H1 (cell line): Measurements from ENCODE around the gene LCN15. TPM values are rescaled to one million over a fixed set of nuclear protein-coding genes. Genes with fewer than 3 reads are reported as not detected.

ENCODE experiments used
- CTCF ChIA-PET: fragments of 300-600 bp; sonication (Branson Sonifier 250); formaldehyde crosslinking; loops from one replicate; lab custom pipeline; 2021; ENCODE audit not compliant: partially characterized antibody; lab: Charles Lee
- POLR2A ChIA-PET: fragments of 300-600 bp; sonication (Branson Sonifier 250); formaldehyde crosslinking; loops from one replicate; lab custom pipeline; 2021; ENCODE audit warnings: inconsistent platforms; ENCODE audit not compliant: partially characterized antibody; lab: Charles Lee
- DNase-seq, 2 experiments: peaks; one replicate each; pipeline versions ENCODE4 v3.0.0 to v3.0.0-alpha.2; 2010 to 2022; ENCODE audit warnings: low spot score in 2 of 2, low read depth in 1 of 2, mixed read lengths in 1 of 2
- FAIRE-seq: peaks from 2 replicates; lab custom pipeline; 2011; peaks lifted over from hg19 to GRCh38; lab: Jason Lieb, UNC
- H2AFZ ChIP-seq: 2 replicates; pipeline ENCODE4 v1.8.1; 2012; ENCODE audit warnings: low read length, inconsistent platforms
- H2AK5ac ChIP-seq: 2 replicates; pipeline ENCODE4 v1.6.1; 2013; ENCODE audit warnings: low read depth, low read length
- H2BK120ac ChIP-seq: replicated peaks from 2 replicates; pipeline ENCODE3; 2013; ENCODE audit warnings: low read depth, low read length, inconsistent platforms
- H2BK12ac ChIP-seq: 2 replicates; pipeline ENCODE4 v1.6.1; 2013; ENCODE audit warnings: low read depth, low read length
- H2BK15ac ChIP-seq: 2 replicates; pipeline ENCODE4 v1.6.1; 2013; ENCODE audit warnings: low read length
- H2BK20ac ChIP-seq: 2 replicates; pipeline ENCODE4 v1.6.1; 2013; ENCODE audit warnings: low read length
- H2BK5ac ChIP-seq: 2 replicates; pipeline ENCODE4 v1.6.1; 2013; ENCODE audit warnings: low read depth, low read length
- H3K14ac ChIP-seq: 2 replicates; pipeline ENCODE4 v1.6.1; 2013; ENCODE audit warnings: inconsistent platforms; ENCODE audit not compliant: insufficient read length
- H3K18ac ChIP-seq: 2 replicates; pipeline ENCODE4 v1.6.1; 2013; ENCODE audit warnings: low read length; ENCODE audit errors: extremely low read depth
- H3K23ac ChIP-seq: 2 replicates; pipeline ENCODE4 v1.6.1; 2013; ENCODE audit warnings: inconsistent platforms; ENCODE audit not compliant: insufficient read length
- H3K23me2 ChIP-seq: 2 replicates; pipeline ENCODE4 v1.6.1; 2013; ENCODE audit warnings: low read depth, low read length
- H3K27ac ChIP-seq: 2 replicates; pipeline ENCODE4 v1.6.1; 2011; ENCODE audit warnings: low read depth, low read length, inconsistent platforms
- H3K27me3 ChIP-seq, 4 experiments: replicated peaks in 1 of 4; 1 replicate in 1 of 4; 2 replicates in 3 of 4; pipeline versions ENCODE4 v1.6.1 to v1.8.1; 2011 to 2013; ENCODE audit warnings: low read length in 3 of 4, mild to moderate bottlenecking in 3 of 4, inconsistent platforms in 2 of 4, mixed read lengths in 2 of 4, moderate library complexity in 1 of 4; ENCODE audit not compliant: control insufficient read depth in 3 of 4, insufficient read depth in 3 of 4; ENCODE audit errors: extremely low read depth in 1 of 4
- H3K36me3 ChIP-seq, 4 experiments: 2 replicates each; pipeline versions ENCODE4 v1.6.1 to v1.8.1; 2011 to 2013; ENCODE audit warnings: mild to moderate bottlenecking in 4 of 4, low read length in 3 of 4, moderate library complexity in 2 of 4, control low read depth in 1 of 4, inconsistent platforms in 1 of 4; ENCODE audit not compliant: insufficient read depth in 4 of 4, control insufficient read depth in 2 of 4
- H3K4ac ChIP-seq: replicated peaks from 2 replicates; pipeline ENCODE3; 2013; ENCODE audit warnings: low read length, low read depth, mixed read lengths, inconsistent platforms; ENCODE audit not compliant: insufficient read length
- H3K4me1 ChIP-seq, 4 experiments: replicated peaks in 1 of 4; 1 replicate in 1 of 4; 2 replicates in 3 of 4; pipeline versions ENCODE4 v1.6.1 to v1.8.1; 2011 to 2013; ENCODE audit warnings: low read length in 3 of 4, inconsistent platforms in 2 of 4, mixed read lengths in 1 of 4; ENCODE audit not compliant: insufficient read depth in 4 of 4, control insufficient read depth in 3 of 4
- H3K4me2 ChIP-seq, 2 experiments: 2 replicates each; pipeline versions ENCODE4 v1.6.1 to v1.8.1; 2011 to 2013; ENCODE audit warnings: low read depth in 2 of 2, low read length in 2 of 2, control low read depth in 1 of 2, inconsistent platforms in 1 of 2, mild to moderate bottlenecking in 1 of 2; ENCODE audit not compliant: insufficient read depth in 1 of 2
- H3K4me3 ChIP-seq, 4 experiments: fragments of 200-600, 300-600 bp in 1 of 4; sonication (generic), shearing (Covaris generic), sonication (Bioruptor Twin) in 1 of 4; 2 replicates each; pipeline versions ENCODE4 v1.5.1 to v1.8.1; 2011 to 2016; ENCODE audit warnings: low read length in 4 of 4, low read depth in 3 of 4, control low read depth in 2 of 4, inconsistent platforms in 2 of 4, mild to moderate bottlenecking in 2 of 4, mixed read lengths in 1 of 4, moderate library complexity in 1 of 4; ENCODE audit not compliant: insufficient read depth in 2 of 4; ENCODE audit errors: extremely low read depth in 1 of 4
- H3K56ac ChIP-seq: replicated peaks from 2 replicates; pipeline ENCODE3; 2013; ENCODE audit warnings: low read depth, mild to moderate bottlenecking, mixed read lengths, low read length, inconsistent platforms; ENCODE audit not compliant: insufficient read length
- H3K79me1 ChIP-seq: 2 replicates; pipeline ENCODE4 v1.6.1; 2013; ENCODE audit warnings: low read depth, low read length, control low read depth
- H3K79me2 ChIP-seq, 2 experiments: 2 replicates each; pipeline versions ENCODE4 v1.6.1 to v1.8.1; 2012 to 2013; ENCODE audit warnings: low read length in 2 of 2, mild to moderate bottlenecking in 2 of 2, inconsistent platforms in 1 of 2; ENCODE audit not compliant: insufficient read depth in 2 of 2, control insufficient read depth in 1 of 2
- H3K9ac ChIP-seq, 4 experiments: replicated peaks in 1 of 4; 1 replicate in 1 of 4; 2 replicates in 3 of 4; pipeline versions ENCODE4 v1.6.1 to v1.8.1; 2011 to 2013; ENCODE audit warnings: low read depth in 3 of 4, low read length in 3 of 4, control low read depth in 2 of 4, mild to moderate bottlenecking in 2 of 4, moderate library complexity in 2 of 4, inconsistent platforms in 1 of 4; ENCODE audit errors: extremely low read depth in 1 of 4
- H3K9me3 ChIP-seq, 2 experiments: 2 replicates each; pipeline versions ENCODE4 v1.6.1 to v1.8.1; 2012 to 2013; ENCODE audit warnings: mild to moderate bottlenecking in 2 of 2, moderate library complexity in 2 of 2, control low read depth in 1 of 2, inconsistent platforms in 1 of 2, low read depth in 1 of 2, low read length in 1 of 2, mixed read lengths in 1 of 2; ENCODE audit not compliant: insufficient read depth in 2 of 2
- H4K20me1 ChIP-seq, 2 experiments: replicated peaks in 1 of 2; 2 replicates each; pipeline versions ENCODE3 to v1.8.1; 2011 to 2013; ENCODE audit warnings: inconsistent platforms in 2 of 2, low read length in 2 of 2, mild to moderate bottlenecking in 1 of 2; ENCODE audit not compliant: insufficient read depth in 2 of 2, control insufficient read depth in 1 of 2
- H4K5ac ChIP-seq: 2 replicates; pipeline ENCODE4 v1.6.1; 2013; ENCODE audit warnings: low read length, low read depth, mixed read lengths, inconsistent platforms; ENCODE audit not compliant: insufficient read length
- H4K8ac ChIP-seq: 2 replicates; pipeline ENCODE4 v1.8.0; 2013; ENCODE audit warnings: mild to moderate bottlenecking, moderate library complexity, low read length, inconsistent platforms; ENCODE audit not compliant: insufficient read depth; ENCODE audit errors: extremely low read depth
- H4K91ac ChIP-seq: replicated peaks from 2 replicates; pipeline ENCODE3; 2013; ENCODE audit warnings: low read length, mixed read lengths, inconsistent platforms; ENCODE audit not compliant: insufficient read length
- BRCA1 ChIP-seq: IDR thresholded peaks from 2 replicates; pipeline ENCODE4 v1.6.1; 2012; ENCODE audit warnings: low read depth, low read length, improper control_type of control experiment
- EGR1 ChIP-seq: IDR thresholded peaks from 2 replicates; pipeline ENCODE4 v1.6.1; 2011; ENCODE audit warnings: low read depth, low read length, borderline replicate concordance
- KDM5A ChIP-seq: fragments of 200-600 bp; IDR thresholded peaks from 2 replicates; pipeline ENCODE4 v1.7.1; 2012; ENCODE audit warnings: mild to moderate bottlenecking, low read length, inconsistent platforms, mixed read lengths
- POLR2AphosphoS5 ChIP-seq: IDR thresholded peaks from 2 replicates; pipeline ENCODE4 v1.6.1; 2011; ENCODE audit warnings: low read depth, low read length
- WGBS, 2 experiments: shearing (Covaris generic) in 1 of 2; methylation state at CpG; one replicate each; pipeline versions ENCODE4 v1.1.6 to v1.1.7; 2013 to 2015; ENCODE audit warnings: low lambda C conversion rate in 2 of 2, mixed read lengths in 2 of 2, inconsistent platforms in 1 of 2, low coverage in 1 of 2, missing lambda C conversion rate in 1 of 2; ENCODE audit not compliant: insufficient replicate concordance in 2 of 2, insufficient coverage in 1 of 2, insufficient read length in 1 of 2; ENCODE audit errors: extremely low coverage in 1 of 2, missing lambda C conversion rate in 1 of 2; 5-methylcytosine and 5-hydroxymethylcytosine counted together
- polyA plus RNA-seq, 7 experiments: library from polyadenylated mRNA; depleted of rRNA in 3 of 7; stranded (reverse) in 5 of 7; unstranded in 2 of 7; fragments of >200 nt in 5 of 7; fragments of 200-250 nt in 2 of 7; gene quantifications; 1 replicate in 5 of 7; 2 replicates in 1 of 7; 4 replicates in 1 of 7; pipeline versions ENCODE4 v1.2.1 to v1.2.3, GENCODE V29; 2011 to 2013; ENCODE audit warnings: missing spikeins in 2 of 7, mixed read lengths in 2 of 7
- total RNA-seq: library from RNA; stranded (reverse); fragmentation: NEBNext Ultra II Directional; extraction: Animal tissue kit (Norgen Biotek cat#: 25700); gene quantifications from 2 replicates; pipeline ENCODE4 v1.2.1, GENCODE V29; 2021
- TF ChIP-seq, protein P1 (sequence below): IDR thresholded peaks from 2 replicates; pipeline ENCODE4 v1.6.1; 2012; ENCODE audit warnings: inconsistent platforms
- TF ChIP-seq, protein P2 (sequence below): IDR thresholded peaks from 2 replicates; pipeline ENCODE4 v1.6.1; 2012; ENCODE audit warnings: low read length, inconsistent platforms

Gene LCN15
- total and polyA plus RNA-seq, 2 of the 8 experiments (the other 6 are each of a cell fraction or from before 2014, with no cell fraction given), result 0.08 to 0.47 TPM

DNA sequence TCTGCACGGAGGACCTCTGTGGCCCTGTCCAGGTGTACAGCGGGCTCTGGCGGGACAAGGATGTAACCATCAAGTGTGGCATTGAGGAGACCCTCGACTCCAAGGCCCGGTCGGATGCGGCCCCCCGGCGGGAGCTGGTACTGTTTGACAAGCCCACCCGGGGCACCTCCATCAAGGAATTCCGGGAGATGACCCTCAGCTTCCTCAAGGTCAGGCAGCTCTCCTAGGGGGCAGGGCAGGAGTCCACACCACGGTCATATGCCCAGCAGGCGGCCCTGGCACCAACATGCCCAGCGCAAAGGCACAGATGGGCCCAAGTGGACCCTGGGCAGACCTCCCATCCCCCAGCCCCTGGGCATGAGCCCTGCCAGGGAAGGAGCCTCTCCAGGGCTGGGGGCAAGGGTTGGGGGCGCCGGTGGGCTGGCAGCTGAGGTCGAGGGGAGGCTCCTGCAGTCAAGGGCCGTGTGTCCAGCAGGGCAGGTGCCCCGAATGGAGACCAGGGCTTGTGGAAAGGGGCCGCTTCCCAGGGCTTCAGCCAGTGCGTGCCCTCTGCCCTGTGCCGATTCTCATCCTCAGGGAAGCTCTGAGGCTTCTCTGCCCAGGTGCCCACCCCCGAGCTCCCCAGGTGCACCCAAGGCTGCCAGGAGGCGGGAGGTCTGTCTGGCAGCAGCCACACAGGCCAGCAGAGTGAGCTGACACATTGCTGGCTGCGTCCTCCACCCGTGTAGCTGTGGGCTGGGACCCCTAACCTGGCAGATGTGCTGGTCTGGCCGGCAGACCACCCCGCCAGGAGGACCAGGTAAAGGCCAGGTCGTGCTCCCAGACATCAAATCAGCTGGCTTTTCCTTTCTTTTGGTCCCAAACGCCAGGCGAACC is 42.0 kb downstream of the LCN15 start:
- Histone ChIP-seq H2BK20ac (no peak overlapping the region), H2BK5ac (peak overlapping the region; percentile 24; the same call in 1 of the 2 replicates), H4K5ac (no peak overlapping the region), H2AK5ac (no peak overlapping the region), H3K14ac (no peak overlapping the region), H4K8ac (no peak overlapping the region), H2BK15ac (no peak overlapping the region), H3K36me3 (peaks cover 19 to 49% (median 35%) of the 10 kb centered on the region in 4 experiments), H2AFZ (no peak overlapping the region), H4K91ac (no peak overlapping the region), H3K27ac (no peak overlapping the region), H3K9ac (no peak overlapping the region; a peak in 2 of 7 replicates), H3K4ac (no peak overlapping the region), H3K23ac (no peak overlapping the region), H3K4me1 (peaks cover 3 to 22% (median 4%) of the 10 kb centered on the region in 4 experiments), H3K79me1 (peaks cover 7% of the 10 kb centered on the region), H3K23me2 (peaks cover 5% of the 10 kb centered on the region; the same call in 1 of the 2 replicates), H3K4me3 (no peak overlapping the region), H3K4me2 (no peak overlapping the region), H3K27me3 (no peaks in the 10 kb centered on the region), H3K56ac (no peak overlapping the region), H4K20me1 (peaks cover 29 to 51% of the 10 kb centered on the region in 2 experiments), H3K79me2 (peaks cover 3 to 20% of the 10 kb centered on the region in 2 experiments), H3K9me3 (no peaks in the 10 kb centered on the region), H2BK120ac (no peak overlapping the region), H3K18ac (no peak overlapping the region), H2BK12ac (no peak overlapping the region)
- DNase-seq (no peak), FAIRE-seq (no peak)
- WGBS, 2 experiments, result 86% methylated on average over 29 of the region's 31 CpGs; no CpG with 5 or more reads in 1 of the 2 experiments
- CTCF ChIA-PET, result interaction anchor here (1.1 to 1.9 kb wide), 2 partner anchors 9 to 307 kb away, joined by 5 read pairs; partner anchors contain the start of gene DIPK1B
- POLR2A ChIA-PET, result interaction anchor here (0.6 to 11.2 kb wide), 6 partner anchors 9 to 388 kb away, joined by 3 to 223 read pairs (median 4); partner anchors contain the start of gene DIPK1B
- TF ChIP-seq POLR2AphosphoS5 (0 out of 2 replicates have a peak, but pooled peaks have one; percentile 5), EGR1 (no peak), BRCA1 (no peak), KDM5A (no peak)
- TF ChIP-seq, protein P1, sequence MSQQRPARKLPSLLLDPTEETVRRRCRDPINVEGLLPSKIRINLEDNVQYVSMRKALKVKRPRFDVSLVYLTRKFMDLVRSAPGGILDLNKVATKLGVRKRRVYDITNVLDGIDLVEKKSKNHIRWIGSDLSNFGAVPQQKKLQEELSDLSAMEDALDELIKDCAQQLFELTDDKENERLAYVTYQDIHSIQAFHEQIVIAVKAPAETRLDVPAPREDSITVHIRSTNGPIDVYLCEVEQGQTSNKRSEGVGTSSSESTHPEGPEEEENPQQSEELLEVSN, result no peak
- TF ChIP-seq, protein P2, sequence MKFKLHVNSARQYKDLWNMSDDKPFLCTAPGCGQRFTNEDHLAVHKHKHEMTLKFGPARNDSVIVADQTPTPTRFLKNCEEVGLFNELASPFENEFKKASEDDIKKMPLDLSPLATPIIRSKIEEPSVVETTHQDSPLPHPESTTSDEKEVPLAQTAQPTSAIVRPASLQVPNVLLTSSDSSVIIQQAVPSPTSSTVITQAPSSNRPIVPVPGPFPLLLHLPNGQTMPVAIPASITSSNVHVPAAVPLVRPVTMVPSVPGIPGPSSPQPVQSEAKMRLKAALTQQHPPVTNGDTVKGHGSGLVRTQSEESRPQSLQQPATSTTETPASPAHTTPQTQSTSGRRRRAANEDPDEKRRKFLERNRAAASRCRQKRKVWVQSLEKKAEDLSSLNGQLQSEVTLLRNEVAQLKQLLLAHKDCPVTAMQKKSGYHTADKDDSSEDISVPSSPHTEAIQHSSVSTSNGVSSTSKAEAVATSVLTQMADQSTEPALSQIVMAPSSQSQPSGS, result no peak
